Measurements from ENCODE around the gene FANCG. TPM values are rescaled to one million over a fixed set of nuclear protein-coding genes. Genes with fewer than 3 reads are reported as not detected.

FANCG gene
- total and polyA plus RNA-seq, 5 experiments from 2014 or later: 4.4 to 27.9 (median 9.3) TPM

DNA sequence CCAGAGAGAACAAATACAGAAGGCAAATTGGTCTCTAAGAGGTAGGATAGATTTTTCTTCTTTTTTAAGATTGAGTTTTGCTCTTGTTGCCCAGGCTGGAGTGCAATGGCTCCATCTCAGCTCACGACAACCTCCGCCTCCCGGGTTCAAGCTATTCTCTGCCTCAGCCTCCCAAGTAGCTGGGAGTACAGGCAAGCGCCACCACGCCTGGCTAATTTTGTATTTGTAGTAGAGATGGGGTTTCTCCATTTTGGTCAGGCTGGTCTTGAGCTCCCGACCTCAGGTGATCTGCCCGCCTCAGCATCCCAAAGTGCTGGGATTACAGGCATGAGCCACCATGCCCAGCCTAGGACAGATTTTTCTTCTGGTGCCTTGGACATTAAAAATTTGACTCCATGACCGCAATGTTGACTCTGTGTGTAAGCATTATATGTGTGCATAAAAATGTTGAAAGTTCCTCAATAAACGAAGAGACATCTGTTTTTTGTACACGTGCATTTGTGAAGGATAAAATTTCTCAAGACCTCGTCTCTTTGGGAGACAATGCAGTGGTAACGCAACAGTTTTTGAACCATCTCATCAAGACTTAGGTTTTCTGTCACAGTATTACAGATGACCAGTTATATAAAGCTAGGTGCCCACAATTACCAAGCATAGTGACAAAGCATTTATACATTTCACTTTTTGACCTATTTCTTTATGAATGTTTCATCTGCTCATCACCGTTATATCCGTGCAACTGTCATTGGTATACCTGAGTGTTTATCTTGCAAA, 24.7 kb downstream of the FANCG start:
- POLR2A ChIA-PET: no interaction called here
- H3K4me3 Mint-ChIP-seq: no peak overlapping the region
- peaks cover 0 to 87% (median 27%) of the 10 kb centered on the region in 3 donors for H3K36me3 Mint-ChIP-seq
- no peaks in the 10 kb centered on the region for H3K9me3 Mint-ChIP-seq
- peaks cover 4 to 12% (median 7%) of the 10 kb centered on the region in 4 donors for H3K4me1 Mint-ChIP-seq
- DNase-seq (no peak), ATAC-seq (no peak)
- peak overlapping the region in 1 of 10 donors; percentile 26 for H3K27ac Mint-ChIP-seq
- no peaks in the 10 kb centered on the region for H3K27me3 Mint-ChIP-seq

DNA sequence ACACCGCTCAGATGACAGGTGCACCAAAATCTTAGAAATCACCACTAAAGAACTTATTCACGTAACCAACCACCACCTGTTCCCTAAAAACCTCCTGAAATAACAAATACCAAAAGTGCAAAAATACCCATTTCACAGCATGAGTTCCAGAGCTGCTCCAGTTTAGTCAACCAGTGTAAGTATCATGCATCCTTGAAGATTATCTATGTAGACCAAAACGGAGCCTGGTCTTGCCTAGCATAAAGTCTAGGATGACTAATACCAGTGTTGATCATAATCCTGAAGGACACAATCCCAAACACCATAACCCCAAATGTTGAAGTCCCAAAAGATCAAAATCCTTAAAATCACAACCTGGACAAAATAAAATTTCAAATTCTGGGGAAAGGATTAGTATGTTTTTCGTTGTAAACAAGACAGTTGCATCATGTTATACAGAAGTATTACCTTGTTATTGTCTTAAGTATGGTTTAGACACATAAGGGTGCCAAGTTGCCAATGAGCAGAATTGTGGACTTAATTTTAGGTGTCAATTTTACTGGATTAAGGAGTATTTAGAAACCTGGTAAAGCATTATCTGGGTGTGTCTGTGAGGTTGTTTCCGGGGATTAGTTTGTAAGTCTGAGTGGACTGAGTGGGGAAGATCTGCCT, 25.4 kb downstream of the FANCG start:
- POLR2A ChIA-PET: interaction anchor here (0.6 kb wide), 1 partner anchor 1139 kb away, joined by 6 read pairs; no protein-coding TSS in a partner anchor

DNA sequence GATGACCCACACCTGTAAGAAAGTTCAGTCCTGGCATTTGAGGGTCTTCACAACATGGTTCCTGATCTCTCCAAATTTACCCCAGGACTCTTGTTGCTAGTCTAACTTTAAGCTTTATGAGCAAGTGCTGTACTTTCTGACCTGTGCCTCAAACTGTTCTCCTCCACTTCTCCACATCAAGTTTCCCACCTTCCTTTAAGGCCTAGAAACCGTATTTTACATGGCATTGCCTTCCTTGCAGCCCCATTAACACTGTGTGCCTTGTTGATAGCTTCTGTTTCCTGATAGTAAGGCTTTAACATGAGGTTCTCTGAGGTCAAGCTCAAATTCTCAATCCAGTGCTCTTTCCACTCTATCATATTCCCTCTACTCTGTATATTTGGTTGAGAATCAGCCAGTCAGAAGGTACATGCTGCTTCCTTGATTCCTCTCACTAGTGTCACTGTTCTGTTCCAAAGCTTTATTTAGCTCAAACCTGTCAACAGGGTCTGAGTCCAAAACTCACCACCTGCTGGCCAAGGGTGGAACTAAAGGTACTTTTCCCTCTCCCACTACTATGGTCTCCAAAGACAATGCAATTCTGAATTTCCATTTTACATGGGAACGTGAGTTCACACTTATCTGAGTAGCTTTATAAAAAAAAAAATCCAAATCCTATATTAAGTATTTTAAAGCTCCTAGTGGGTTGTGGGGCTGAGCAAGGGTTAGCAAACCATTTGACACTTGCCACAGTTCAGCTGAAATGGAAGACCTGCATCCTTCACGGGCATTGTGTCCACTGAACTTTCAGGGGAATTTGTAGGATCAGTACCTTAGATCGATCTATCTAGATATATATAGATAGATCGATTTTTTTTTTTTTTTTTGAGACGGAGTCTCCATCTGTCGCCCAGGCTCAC, 28.4 kb downstream of the FANCG start:
- H3K36me3 Mint-ChIP-seq: peaks cover 0 to 71% (median 15%) of the 10 kb centered on the region in 3 donors
- H3K27ac Mint-ChIP-seq: peak overlapping the region in 6 of 10 donors; percentile 18 to 72 (median 50)
- no peaks in the 10 kb centered on the region for H3K27me3 Mint-ChIP-seq
- DNase-seq (peak in 8 of 10 donors; percentile 19 to 55 (median 43)), ATAC-seq (peak; percentile 78 to 82)
- no peaks in the 10 kb centered on the region for H3K9me3 Mint-ChIP-seq
- POLR2A ChIA-PET: interaction anchor here (0.7 to 1.7 kb wide), 6 partner anchors 11 to 62 kb away, joined by 3 to 6 read pairs (median 3); partner anchors contain the start of genes DNAJB5, PIGO and VCP
- H3K4me3 Mint-ChIP-seq: no peak overlapping the region
- H3K4me1 Mint-ChIP-seq: peaks cover 4 to 8% (median 6%) of the 10 kb centered on the region in 4 donors

More for the DNA sequence above, 25.4 kb downstream of the FANCG start:
- Mint-ChIP-seq H3K4me1 (peaks cover 4 to 12% (median 7%) of the 10 kb centered on the region in 4 donors), H3K9me3 (no peaks in the 10 kb centered on the region), H3K4me3 (no peak overlapping the region), H3K27me3 (no peaks in the 10 kb centered on the region), H3K36me3 (peaks cover 0 to 83% (median 21%) of the 10 kb centered on the region in 3 donors), H3K27ac (peak overlapping the region in 3 of 10 donors; percentile 24 to 80 (median 26))
- no peak for ATAC-seq
- no peak for DNase-seq

DNA sequence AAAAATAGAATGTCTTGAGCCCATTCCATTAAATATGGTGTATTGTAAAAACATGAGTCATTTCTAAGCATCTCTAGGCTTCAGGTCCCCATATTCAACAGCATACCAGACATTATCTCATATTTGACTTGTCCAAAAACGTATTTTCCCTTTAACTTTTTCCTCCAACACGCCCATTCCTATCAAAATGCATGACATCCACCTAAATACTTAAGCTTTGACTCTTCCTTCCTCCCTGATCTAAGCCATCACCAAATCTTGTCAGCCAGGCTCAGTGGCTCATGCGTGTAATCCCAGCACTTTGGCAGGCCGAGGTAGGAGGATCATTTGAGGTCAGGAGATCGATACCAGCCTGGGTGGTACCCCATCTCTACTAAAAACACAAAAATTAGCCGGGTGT, 31.2 kb downstream of the FANCG start:
- no peaks in the 10 kb centered on the region for H3K9me3 Mint-ChIP-seq
- peak overlapping the region in 1 of 10 donors; percentile 40 for H3K27ac Mint-ChIP-seq
- H3K27me3 Mint-ChIP-seq: no peaks in the 10 kb centered on the region
- no peak for DNase-seq
- no peak for ATAC-seq
- peaks cover 0 to 47% (median 6%) of the 10 kb centered on the region in 3 donors for H3K36me3 Mint-ChIP-seq
- POLR2A ChIA-PET: no interaction called here
- H3K4me1 Mint-ChIP-seq: peaks cover 4 to 7% (median 6%) of the 10 kb centered on the region in 4 donors
- no peak overlapping the region for H3K4me3 Mint-ChIP-seq

DNA sequence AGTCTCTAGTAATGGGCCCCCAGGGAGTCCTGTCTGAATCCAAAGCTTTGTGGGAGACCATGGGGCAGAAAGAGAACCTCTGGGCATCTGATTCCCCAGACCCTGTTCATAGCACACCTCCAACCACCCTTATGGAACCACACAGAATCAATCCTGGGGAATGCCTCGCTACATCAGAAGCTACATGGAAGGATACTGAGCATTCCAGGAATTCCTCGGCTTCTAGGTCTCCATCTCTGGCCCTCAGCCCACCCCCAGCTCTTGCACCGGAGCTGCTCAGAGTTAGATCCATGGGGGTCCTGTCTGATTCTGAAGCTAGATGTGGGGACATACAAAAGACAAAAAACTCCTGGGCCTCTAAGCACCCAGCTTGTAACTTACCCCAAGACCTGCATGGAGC, 35.7 kb downstream of the FANCG start:
- peak overlapping the region in 1 of 10 donors; percentile 81 for H3K27ac Mint-ChIP-seq
- peaks cover 0 to 7% (median 1%) of the 10 kb centered on the region in 4 donors for H3K4me1 Mint-ChIP-seq
- H3K9me3 Mint-ChIP-seq: no peaks in the 10 kb centered on the region
- peaks cover 0 to 32% (median 6%) of the 10 kb centered on the region in 3 donors for H3K36me3 Mint-ChIP-seq
- no peak overlapping the region for H3K4me3 Mint-ChIP-seq
- no peaks in the 10 kb centered on the region for H3K27me3 Mint-ChIP-seq
- POLR2A ChIA-PET: no interaction called here
- ATAC-seq (no peak), DNase-seq (no peak)

DNA sequence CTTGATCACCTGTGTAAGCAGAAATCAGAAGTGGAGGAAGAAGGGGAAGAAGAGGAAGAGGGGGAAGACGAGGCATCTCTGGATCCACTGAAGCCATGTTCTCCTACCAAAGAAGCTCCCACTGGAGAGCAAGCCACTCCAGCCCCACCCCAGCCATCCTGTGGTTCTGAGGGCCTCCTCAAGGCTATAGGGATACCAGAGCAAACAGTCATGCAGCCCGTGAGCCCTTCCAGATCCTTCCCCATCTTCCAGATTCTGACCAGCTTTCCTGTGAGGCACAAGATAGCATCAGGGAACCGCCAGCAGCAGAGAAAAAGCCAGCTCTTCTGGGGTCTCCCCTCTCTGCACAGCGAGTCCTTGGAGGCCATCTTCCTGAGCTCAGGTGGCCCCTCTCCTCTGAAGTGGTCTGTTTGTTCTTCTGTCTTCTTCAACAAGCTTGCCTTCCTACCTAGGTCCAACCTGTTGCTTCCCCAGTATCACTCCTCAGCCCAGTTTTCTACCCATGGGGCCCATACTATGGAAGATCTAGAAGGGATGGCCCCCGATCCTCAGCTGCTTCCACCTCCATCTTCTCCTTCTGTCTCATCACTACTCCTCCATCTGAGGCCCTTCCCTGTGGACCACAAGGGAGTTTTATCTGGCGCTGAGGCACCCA, 36.7 kb downstream of the FANCG start:
- Mint-ChIP-seq H3K9me3 (no peaks in the 10 kb centered on the region), H3K27me3 (no peaks in the 10 kb centered on the region), H3K36me3 (peaks cover 0 to 23% (median 0%) of the 10 kb centered on the region in 3 donors), H3K4me3 (no peak overlapping the region), H3K4me1 (peaks cover 0 to 7% (median 1%) of the 10 kb centered on the region in 4 donors), H3K27ac (peak overlapping the region in 3 of 10 donors; percentile 22 to 81 (median 52))
- DNase-seq (no peak), ATAC-seq (no peak)
- POLR2A ChIA-PET: no interaction called here

DNA sequence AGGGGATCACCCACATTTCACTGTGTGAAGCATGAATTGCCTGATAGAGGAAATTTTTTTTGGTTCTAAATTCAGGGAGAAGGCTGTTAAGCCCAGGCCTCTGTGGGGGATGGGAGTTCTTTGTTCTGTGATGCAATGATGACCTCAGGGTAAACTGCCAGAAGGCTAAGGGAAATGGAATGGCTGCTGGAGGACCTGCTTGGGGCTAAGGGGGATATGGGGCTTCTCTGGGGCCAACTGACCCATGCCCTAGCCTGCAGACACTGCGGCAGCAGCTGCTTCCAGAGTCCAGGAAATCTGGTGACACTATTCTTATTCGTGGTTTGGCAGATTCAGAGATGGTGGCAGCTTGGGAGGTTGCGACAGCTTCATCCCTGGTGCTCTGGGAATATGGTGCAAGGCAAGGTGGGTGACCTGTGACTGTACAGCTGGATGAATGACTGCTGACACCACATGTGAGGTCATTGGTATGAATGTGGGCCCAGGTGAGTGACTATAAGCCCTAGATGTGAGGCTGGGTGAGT, 37.6 kb downstream of the FANCG start:
- Mint-ChIP-seq H3K27me3 (no peaks in the 10 kb centered on the region), H3K27ac (no peak overlapping the region), H3K4me3 (no peak overlapping the region), H3K36me3 (peaks cover 0 to 19% (median 0%) of the 10 kb centered on the region in 3 donors), H3K9me3 (no peaks in the 10 kb centered on the region), H3K4me1 (peaks cover 0 to 7% (median 1%) of the 10 kb centered on the region in 4 donors)
- POLR2A ChIA-PET: no interaction called here
- DNase-seq (no peak), ATAC-seq (no peak)

DNA sequence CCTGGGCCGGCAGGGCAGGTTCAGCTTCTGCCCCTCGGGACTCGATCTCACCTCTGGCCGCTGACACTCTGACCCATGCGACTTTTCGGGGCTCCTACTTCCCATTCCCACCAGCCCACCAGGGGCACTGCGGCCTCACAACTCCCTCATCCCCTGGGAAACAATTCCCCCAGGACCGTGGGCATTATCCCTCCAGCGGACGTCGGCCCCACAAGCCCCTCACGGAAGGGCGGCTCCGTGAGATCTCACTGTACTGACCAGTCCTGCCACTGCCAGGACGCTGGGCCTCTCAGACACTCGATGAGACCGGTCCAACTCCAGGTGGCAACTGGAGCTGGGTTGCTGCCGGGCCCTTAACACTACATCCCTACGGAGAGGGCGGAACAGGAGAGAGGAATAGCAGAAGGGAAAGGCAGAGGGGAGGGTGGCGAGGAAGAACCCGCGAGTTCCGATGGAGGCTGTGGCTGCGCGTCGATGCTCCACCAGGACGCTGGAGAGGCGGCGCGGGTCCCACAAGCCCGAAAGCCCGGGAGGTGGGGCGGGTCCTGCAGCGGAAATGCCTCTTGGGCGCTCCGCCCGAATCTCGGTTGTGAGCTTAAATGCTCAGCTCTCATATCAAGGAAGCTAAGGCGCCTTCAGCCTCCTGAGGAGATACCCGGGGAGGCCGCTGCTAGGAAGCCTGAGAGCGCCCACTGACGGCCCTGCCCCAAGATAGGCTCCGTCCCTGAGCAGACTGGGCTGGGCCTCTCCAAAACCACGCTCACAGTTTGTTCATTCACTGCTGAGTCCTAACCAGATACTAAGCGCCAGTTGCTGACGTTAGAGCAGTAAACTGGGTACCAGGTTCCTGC, 43.7 kb downstream of the FANCG start:
- Mint-ChIP-seq H3K27ac (peak overlapping the region in 5 of 10 donors; percentile 11 to 85 (median 49)), H3K27me3 (no peaks in the 10 kb centered on the region)
- POLR2A ChIA-PET: interaction anchor here (0.8 to 1.5 kb wide), 2 partner anchors 16 to 67 kb away, joined by 4 to 6 read pairs; partner anchors contain the start of gene STOML2

DNA sequence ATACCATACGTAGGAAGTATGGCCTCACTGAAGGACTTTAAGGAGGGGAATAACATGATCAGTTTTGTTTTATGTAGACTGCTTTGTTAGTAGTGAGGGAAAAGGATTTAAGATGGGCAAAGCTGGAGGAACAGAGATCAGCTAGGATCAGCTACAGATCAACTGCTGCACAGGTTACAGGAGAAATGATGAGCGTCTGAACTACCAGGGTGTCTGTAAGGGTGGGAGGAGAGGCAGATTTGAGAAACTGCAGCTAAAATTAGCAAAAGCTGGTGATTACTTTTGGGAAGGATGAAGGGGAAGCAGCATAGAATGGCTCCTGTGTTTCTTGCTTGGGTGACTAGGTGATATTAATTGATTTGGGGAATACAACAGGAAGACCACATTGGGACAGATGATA, 46.6 kb downstream of the FANCG start:
- no peak for ATAC-seq
- Mint-ChIP-seq H3K27ac (peak overlapping the region in 2 of 10 donors; percentile 45 to 74), H3K4me3 (no peak overlapping the region), H3K9me3 (no peaks in the 10 kb centered on the region), H3K36me3 (peaks cover 0 to 2% (median 0%) of the 10 kb centered on the region in 3 donors), H3K27me3 (no peaks in the 10 kb centered on the region), H3K4me1 (peaks cover 7 to 13% (median 10%) of the 10 kb centered on the region in 4 donors)
- no peak for DNase-seq
- POLR2A ChIA-PET: no interaction called here

More for the DNA sequence above, 43.7 kb downstream of the FANCG start:
- H3K4me3 Mint-ChIP-seq: peak overlapping the region; percentile 55 to 72 (median 68)
- peak in 9 of 10 donors; percentile 8 to 66 (median 31) for DNase-seq
- no peaks in the 10 kb centered on the region for H3K9me3 Mint-ChIP-seq
- ATAC-seq: peak; percentile 81 to 85
- peaks cover 0 to 2% (median 0%) of the 10 kb centered on the region in 3 donors for H3K36me3 Mint-ChIP-seq
- peaks cover 7 to 13% (median 10%) of the 10 kb centered on the region in 4 donors for H3K4me1 Mint-ChIP-seq

DNA sequence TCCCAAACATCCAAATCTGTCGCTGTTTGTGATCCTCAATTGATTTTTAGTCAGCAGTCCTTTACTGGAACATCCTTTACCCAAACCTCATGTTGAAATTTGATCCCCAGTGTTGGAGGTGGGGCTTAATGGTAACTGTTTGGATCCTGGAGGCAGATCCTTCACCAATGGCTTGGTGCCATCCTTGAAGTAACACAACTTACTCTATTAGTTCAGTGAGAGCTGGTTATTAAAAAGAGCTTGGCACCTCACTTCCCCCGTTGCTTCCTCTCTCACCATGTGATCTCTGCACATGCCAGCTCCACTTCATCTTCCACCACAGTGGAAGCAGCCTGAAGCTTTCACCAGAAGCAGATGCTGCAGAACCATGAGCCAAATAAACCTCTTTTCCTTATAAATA, 49.9 kb downstream of the FANCG start:
- Mint-ChIP-seq H3K36me3 (no peaks in the 10 kb centered on the region), H3K4me1 (no peaks in the 10 kb centered on the region), H3K9me3 (no peaks in the 10 kb centered on the region), H3K4me3 (no peak overlapping the region), H3K27me3 (no peaks in the 10 kb centered on the region), H3K27ac (no peak overlapping the region)
- DNase-seq (no peak), ATAC-seq (no peak)
- POLR2A ChIA-PET: no interaction called here

DNA sequence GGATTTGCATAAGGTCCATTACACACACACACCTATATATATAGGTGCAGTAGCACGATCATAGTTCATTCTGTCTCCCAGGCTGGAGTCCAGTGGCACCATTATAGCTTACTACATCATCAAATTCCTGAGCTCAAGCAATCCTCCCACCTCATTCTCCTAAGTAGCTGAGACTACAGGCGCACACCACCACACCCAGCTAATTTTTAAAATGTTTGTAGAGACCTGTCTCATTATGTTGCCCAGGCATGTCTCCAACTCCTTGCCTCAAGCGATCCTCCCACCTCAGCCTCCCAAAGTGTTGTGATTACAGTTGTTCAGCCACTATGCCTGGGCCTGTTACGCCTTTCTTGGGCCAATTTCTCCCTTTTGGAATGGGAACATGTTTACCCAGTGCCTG, 50.5 kb downstream of the FANCG start:
- no peaks in the 10 kb centered on the region for H3K27me3 Mint-ChIP-seq
- H3K9me3 Mint-ChIP-seq: no peaks in the 10 kb centered on the region
- POLR2A ChIA-PET: no interaction called here
- DNase-seq (no peak), ATAC-seq (no peak)
- no peak overlapping the region for H3K4me3 Mint-ChIP-seq
- peaks cover 0 to 3% (median 0%) of the 10 kb centered on the region in 4 donors for H3K4me1 Mint-ChIP-seq
- peaks cover 0 to 2% (median 0%) of the 10 kb centered on the region in 3 donors for H3K36me3 Mint-ChIP-seq
- H3K27ac Mint-ChIP-seq: no peak overlapping the region

Measured in naive thymus-derived CD8-positive, alpha-beta T cell (primary cell).